Gastrocnemius medialis (tissue), 4 donors: ENCODE results near the gene ITPA.

Source experiments
- CTCF ChIP-seq, 5 experiments: fragments of 450-650 bp in 3 of 5; fragments of 200-600 bp in 2 of 5; sonication (generic) in 2 of 5; IDR thresholded peaks in 4 of 5; conservative IDR thresholded peaks in 1 of 5; 1 replicate in 4 of 5; 2 replicates in 1 of 5; pipeline ENCODE4 v1.5.1; 2016 to 2019; ENCODE audit warnings: antibody characterized with exemption in 5 of 5, mild to moderate bottlenecking in 3 of 5, moderate library complexity in 3 of 5
- POLR2A ChIP-seq, 2 donors: fragments of 450-650 bp; IDR thresholded peaks; one replicate each; pipeline ENCODE4 v1.6.1; 2017; ENCODE audit warnings: antibody characterized with exemption in 2 of 2, mild to moderate bottlenecking in 2 of 2, moderate library complexity in 2 of 2

GRCh38 chr20:3244613-3245012 lies 35.3 kb downstream of the ITPA start:
- no peak for TF ChIP-seq CTCF (IDR thresholded peaks at IDR 0.05 in 4 of 5, conservative IDR thresholded peaks at IDR 0.05 in 1 of 5)
- no peak for TF ChIP-seq POLR2A (IDR thresholded peaks at IDR 0.05)
